ENCODE results near the gene OR4C3.

- TF ChIP-seq CTCF (IDR thresholded peaks at IDR 0.05) (no peak), EZH2 (IDR thresholded peaks at IDR 0.05) (no peak), EZH2phosphoT487 (IDR thresholded peaks at IDR 0.05) (no peak)
These were observed 30.0 kb downstream of the OR4C3 start for GRCh38 chr11:48354677-48355076.

Data from neural progenitor cell (in vitro differentiated cells).